ENCODE results near the gene CDA. TPM values are rescaled to one million over a fixed set of nuclear protein-coding genes. Genes with fewer than 3 reads are reported as not detected.

Gene CDA
- total RNA-seq, 4 donors from 2014 or later, result 0.84 to 5.7 (median 3.8) TPM

- H3K27ac ChIP-seq, result peak overlapping the region in 1 of 4 donors; percentile 1
- H3K36me3 ChIP-seq, result no peaks in the 10 kb centered on the region
These were observed 27.3 kb downstream of the CDA start for GRCh38 chr1:20615946-20616846.

GRCh38 chr1:20616847-20617487 lies 28.1 kb downstream of the CDA start:
- Histone ChIP-seq H3K36me3 (no peaks in the 10 kb centered on the region), H3K9me3 (no peaks in the 10 kb centered on the region), H3K4me1 (peaks cover 0 to 7% (median 0%) of the 10 kb centered on the region in 4 donors), H3K27me3 (no peaks in the 10 kb centered on the region), H3K4me3 (no peak overlapping the region), H3K27ac (no peak overlapping the region)
- no peak for DNase-seq (ENCODE audit: low spot score in 2 of 2)
- TF ChIP-seq CTCF (IDR thresholded peaks at IDR 0.05) (no peak), POLR2A (IDR thresholded peaks at IDR 0.05) (no peak)
- 75 to 77% methylated on average over 3 of the region's 3 CpGs for WGBS, 2 donors

More at GRCh38 chr1:20615946-20616846, 27.3 kb downstream of the CDA start:
- no peak for DNase-seq (ENCODE audit: low spot score in 2 of 2)
- TF ChIP-seq CTCF (IDR thresholded peaks at IDR 0.05) (no peak), EP300 (IDR thresholded peaks at IDR 0.05) (no peak), POLR2A (IDR thresholded peaks at IDR 0.05) (no peak)
- H3K4me1 ChIP-seq, result peaks cover 0 to 7% (median 0%) of the 10 kb centered on the region in 4 donors
- WGBS, 2 donors, result 36 to 43% methylated on average over 20 of the region's 20 CpGs
- no peaks in the 10 kb centered on the region for H3K27me3 ChIP-seq
- H3K4me3 ChIP-seq, result no peak overlapping the region
- H3K9me3 ChIP-seq, result no peaks in the 10 kb centered on the region

DNA sequence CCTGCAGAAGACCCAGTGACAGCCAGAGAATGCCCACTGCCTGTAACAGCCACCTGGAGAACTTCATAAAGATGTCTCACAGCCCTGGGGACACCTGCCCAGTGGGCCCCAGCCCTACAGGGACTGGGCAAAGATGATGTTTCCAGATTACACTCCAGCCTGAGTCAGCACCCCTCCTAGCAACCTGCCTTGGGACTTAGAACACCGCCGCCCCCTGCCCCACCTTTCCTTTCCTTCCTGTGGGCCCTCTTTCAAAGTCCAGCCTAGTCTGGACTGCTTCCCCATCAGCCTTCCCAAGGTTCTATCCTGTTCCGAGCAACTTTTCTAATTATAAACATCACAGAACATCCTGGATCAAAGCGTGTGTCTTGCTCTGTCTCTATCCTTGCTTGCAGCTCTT lies 29.7 kb downstream of the CDA start:
- 59 to 63% methylated on average over 4 of the region's 4 CpGs for WGBS, 2 donors
- Histone ChIP-seq H3K36me3 (no peaks in the 10 kb centered on the region), H3K4me3 (no peak overlapping the region), H3K27me3 (no peaks in the 10 kb centered on the region), H3K27ac (no peak overlapping the region), H3K4me1 (peaks cover 0 to 7% (median 0%) of the 10 kb centered on the region in 4 donors), H3K9me3 (no peaks in the 10 kb centered on the region)
- DNase-seq (ENCODE audit: low spot score in 2 of 2), result no peak
- TF ChIP-seq EP300 (IDR thresholded peaks at IDR 0.05) (no peak), CTCF (IDR thresholded peaks at IDR 0.05) (no peak), POLR2A (IDR thresholded peaks at IDR 0.05) (no peak)

- H3K27ac ChIP-seq, result no peak overlapping the region
- TF ChIP-seq EP300 (IDR thresholded peaks at IDR 0.05) (no peak), CTCF (IDR thresholded peaks at IDR 0.05) (no peak), POLR2A (IDR thresholded peaks at IDR 0.05) (no peak)
- H3K27me3 ChIP-seq, result peaks cover 0 to under 1% of the 10 kb centered on the region in 2 donors
- WGBS, 2 donors, result 86 to 95% methylated on average over 1 of the region's 1 CpG
- peaks cover 0 to 7% (median 0%) of the 10 kb centered on the region in 4 donors for H3K4me1 ChIP-seq
- DNase-seq (ENCODE audit: low spot score in 2 of 2), result no peak
- H3K9me3 ChIP-seq, result no peaks in the 10 kb centered on the region
- no peaks in the 10 kb centered on the region for H3K36me3 ChIP-seq
- no peak overlapping the region for H3K4me3 ChIP-seq
These were observed 31.1 kb downstream of the CDA start for GRCh38 chr1:20619999-20620398.

DNA sequence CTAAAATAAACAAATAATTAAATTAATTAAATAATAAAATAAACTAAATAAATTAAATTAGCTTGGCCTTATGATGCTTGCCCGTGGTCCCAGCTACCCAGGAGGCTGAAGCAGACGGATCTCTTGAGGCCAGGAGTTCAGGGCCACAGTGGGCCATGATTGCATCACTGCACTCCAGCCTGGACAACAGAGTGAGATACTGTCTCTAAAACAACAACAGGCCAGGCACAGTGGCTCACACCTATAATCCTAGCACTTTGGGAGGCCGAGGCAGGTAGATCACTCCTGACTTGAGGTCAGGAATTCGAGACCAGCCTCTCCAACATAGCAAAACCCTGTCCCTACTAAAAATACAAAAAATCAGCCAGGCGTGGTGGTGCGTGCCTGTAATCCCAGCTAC lies 32.1 kb downstream of the CDA start:
- no peak overlapping the region for H3K4me3 ChIP-seq
- H3K9me3 ChIP-seq, result no peaks in the 10 kb centered on the region
- peaks cover 0 to 6% of the 10 kb centered on the region in 2 donors for H3K27me3 ChIP-seq
- H3K4me1 ChIP-seq, result peaks cover 0 to 5% (median 0%) of the 10 kb centered on the region in 4 donors
- no peak for DNase-seq (ENCODE audit: low spot score in 2 of 2)
- H3K36me3 ChIP-seq, result no peaks in the 10 kb centered on the region
- H3K27ac ChIP-seq, result no peak overlapping the region
- TF ChIP-seq EP300 (IDR thresholded peaks at IDR 0.05) (no peak), CTCF (IDR thresholded peaks at IDR 0.05) (no peak), POLR2A (IDR thresholded peaks at IDR 0.05) (no peak)
- WGBS, 2 donors, result 85 to 91% methylated on average over 6 of the region's 6 CpGs
